Stimulated activated CD8-positive, alpha-beta memory T cell treated with anti-CD3 and anti-CD28 coated beads, Interleukin-4, amount 100 ng/mL, for 1 hour (primary cell): Measurements from ENCODE around the gene PGM2L1.
A peak's percentile ranks its signal among the peaks of the same experiment; 100 is the strongest.
"Not testable (repeated sequence)": the region's sequence is repeated elsewhere in the genome, so short reads cannot be mapped to it uniquely, and the experiment has no call there.

ENCODE experiments used
- DNase-seq, 2 donors: peaks; one replicate each; pipeline ENCODE4 v3.0.0-alpha.2; 2020; ENCODE audit warnings: low read depth in 2 of 2, low spot score in 1 of 2

The PGM2L1 gene

GRCh38 chr11:74403607-74404321 lies 5.5 kb upstream of the PGM2L1 start:
- DNase-seq, result no peak

- no peak for DNase-seq
These were observed 2.4 kb upstream of the PGM2L1 start for GRCh38 chr11:74400606-74401005.

GRCh38 chr11:74397501-74398243 lies 561 bp downstream of the PGM2L1 start:
- no peak for DNase-seq

GRCh38 chr11:74392256-74392655 lies 6.0 kb downstream of the PGM2L1 start:
- no peak for DNase-seq

GRCh38 chr11:74391193-74391592 lies 7.0 kb downstream of the PGM2L1 start:
- DNase-seq, result no peak

- DNase-seq, result no peak
These were observed 7.5 kb downstream of the PGM2L1 start for GRCh38 chr11:74390697-74391096.

- DNase-seq, result peak; percentile 36 to 55
These were observed 9.4 kb downstream of the PGM2L1 start for GRCh38 chr11:74388678-74389327.

GRCh38 chr11:74384641-74385040 lies 13.6 kb downstream of the PGM2L1 start:
- no peak for DNase-seq

- DNase-seq, result no peak
These were observed 17.3 kb downstream of the PGM2L1 start for GRCh38 chr11:74380746-74381439.

GRCh38 chr11:74377689-74378088 lies 20.5 kb downstream of the PGM2L1 start:
- DNase-seq, result no peak

- no peak for DNase-seq
These were observed 24.9 kb downstream of the PGM2L1 start for GRCh38 chr11:74373382-74373781.

- DNase-seq, result no peak
These were observed 26.8 kb downstream of the PGM2L1 start for GRCh38 chr11:74371269-74372052.

GRCh38 chr11:74370123-74370522 lies 28.1 kb downstream of the PGM2L1 start:
- no peak for DNase-seq

GRCh38 chr11:74367881-74368280 lies 30.4 kb downstream of the PGM2L1 start:
- no peak for DNase-seq

- DNase-seq, result no peak
These were observed 31.7 kb downstream of the PGM2L1 start for GRCh38 chr11:74366576-74366975.

- not testable (repeated sequence) for DNase-seq
These were observed 32.4 kb downstream of the PGM2L1 start for GRCh38 chr11:74365805-74366204.

GRCh38 chr11:74357449-74357848 lies 40.8 kb downstream of the PGM2L1 start:
- DNase-seq, result no peak

- DNase-seq, result no peak
These were observed 42.6 kb downstream of the PGM2L1 start for GRCh38 chr11:74355626-74356025.

- DNase-seq, result no peak
These were observed 44.2 kb downstream of the PGM2L1 start for GRCh38 chr11:74354036-74354435.

- no peak for DNase-seq
These were observed 50.9 kb downstream of the PGM2L1 start for GRCh38 chr11:74347381-74347780.

- DNase-seq, result no peak
These were observed 52.8 kb downstream of the PGM2L1 start for GRCh38 chr11:74345420-74345819.
